Neutrophil (primary cell): ENCODE results near the gene SOWAHC.

Source experiments
- H3K27ac ChIP-seq: fragments of 200-600 bp; sonication (generic); 2 replicates; pipeline ENCODE4 v1.5.1; 2016; ENCODE audit warnings: mild to moderate bottlenecking, moderate library complexity
- H3K27me3 ChIP-seq: fragments of 200-600 bp; sonication (generic); 2 replicates; pipeline ENCODE4 v1.6.0; 2016; ENCODE audit warnings: mild to moderate bottlenecking
- H3K36me3 ChIP-seq: fragments of 200-600 bp; sonication (generic); 2 replicates; pipeline ENCODE4 v1.5.1; 2017
- H3K4me1 ChIP-seq, 2 experiments: fragments of 200-600 bp in 1 of 2; sonication (generic) in 1 of 2; 1 replicate in 1 of 2; 2 replicates in 1 of 2; pipeline versions ENCODE4 v1.5.1 to v1.6.1; 2013 to 2016; ENCODE audit warnings: low read depth in 1 of 2, low read length in 1 of 2, mild to moderate bottlenecking in 1 of 2, moderate library complexity in 1 of 2; ENCODE audit not compliant: control insufficient read depth in 1 of 2, insufficient read depth in 1 of 2
- H3K4me3 ChIP-seq, 2 experiments: fragments of 200-600 bp in 1 of 2; sonication (generic) in 1 of 2; 1 replicate in 1 of 2; 2 replicates in 1 of 2; pipeline ENCODE4 v1.5.1; 2013 to 2016; ENCODE audit warnings: low read depth in 1 of 2, low read length in 1 of 2, mild to moderate bottlenecking in 1 of 2, moderate library complexity in 1 of 2
- H3K9me3 ChIP-seq: fragments of 200-600 bp; sonication (generic); 2 replicates; pipeline ENCODE4 v1.5.1; 2016
- CTCF ChIP-seq: fragments of 200-600 bp; sonication (generic); IDR thresholded peaks from 2 replicates; pipeline ENCODE4 v1.5.1; 2016; ENCODE audit warnings: antibody characterized with exemption

SOWAHC gene

DNA sequence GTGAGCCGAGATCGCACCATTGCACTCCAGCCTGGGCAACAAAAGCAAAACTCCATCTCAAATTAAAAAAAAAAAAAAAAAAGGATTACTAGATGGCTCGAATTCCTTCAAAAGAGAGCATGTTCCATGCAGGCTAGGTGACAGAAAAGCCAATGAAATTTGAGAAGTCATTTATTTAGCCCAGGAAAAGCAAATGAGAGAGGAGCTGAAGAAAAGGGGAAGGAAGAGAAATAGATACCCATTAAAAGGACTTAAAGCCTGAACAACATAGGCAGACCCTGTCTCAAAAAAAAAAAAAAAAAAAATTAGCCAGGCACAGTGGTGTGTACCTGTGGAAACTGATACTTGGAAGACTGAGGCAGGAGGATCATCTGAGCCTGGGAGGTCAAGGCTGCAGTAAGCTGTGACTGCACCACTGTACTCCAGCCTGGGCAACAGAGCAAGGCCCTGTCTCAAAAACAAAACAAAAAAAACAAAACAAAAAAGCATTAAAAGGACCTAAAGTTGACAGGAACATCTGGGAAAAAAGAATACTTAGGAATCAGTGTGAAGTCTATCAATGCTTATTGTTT lies 11.5 kb upstream of the SOWAHC start:
- Histone ChIP-seq H3K4me1 (no peaks in the 10 kb centered on the region), H3K4me3 (no peak overlapping the region), H3K36me3 (no peaks in the 10 kb centered on the region), H3K9me3 (no peaks in the 10 kb centered on the region), H3K27ac (no peak overlapping the region), H3K27me3 (peaks cover 55% of the 10 kb centered on the region)
- TF ChIP-seq CTCF: no peak

DNA sequence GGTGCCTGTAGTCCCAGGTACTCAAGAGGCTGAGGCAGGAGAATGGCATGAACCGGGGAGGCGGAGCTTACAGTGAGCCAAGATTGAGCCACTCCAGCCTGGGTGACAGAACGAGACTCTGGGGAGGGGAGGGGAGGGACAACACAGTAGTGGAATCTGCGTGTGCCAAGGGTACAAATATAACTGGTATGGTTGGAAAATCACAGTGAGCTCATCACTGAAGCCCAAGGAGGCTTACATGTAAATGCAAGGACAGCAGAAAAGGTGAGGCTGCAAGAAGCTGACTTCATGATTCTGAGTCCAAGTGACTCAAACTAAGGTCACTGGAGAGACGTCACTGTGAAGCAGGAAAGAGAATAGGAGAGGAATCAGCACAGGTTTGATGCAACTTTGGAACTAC lies 9.6 kb upstream of the SOWAHC start:
- no peak overlapping the region for H3K27ac ChIP-seq
- no peak overlapping the region for H3K4me3 ChIP-seq
- H3K27me3 ChIP-seq: peaks cover 74% of the 10 kb centered on the region
- no peaks in the 10 kb centered on the region for H3K36me3 ChIP-seq
- H3K9me3 ChIP-seq: no peaks in the 10 kb centered on the region
- no peaks in the 10 kb centered on the region for H3K4me1 ChIP-seq
- no peak for TF ChIP-seq CTCF

DNA sequence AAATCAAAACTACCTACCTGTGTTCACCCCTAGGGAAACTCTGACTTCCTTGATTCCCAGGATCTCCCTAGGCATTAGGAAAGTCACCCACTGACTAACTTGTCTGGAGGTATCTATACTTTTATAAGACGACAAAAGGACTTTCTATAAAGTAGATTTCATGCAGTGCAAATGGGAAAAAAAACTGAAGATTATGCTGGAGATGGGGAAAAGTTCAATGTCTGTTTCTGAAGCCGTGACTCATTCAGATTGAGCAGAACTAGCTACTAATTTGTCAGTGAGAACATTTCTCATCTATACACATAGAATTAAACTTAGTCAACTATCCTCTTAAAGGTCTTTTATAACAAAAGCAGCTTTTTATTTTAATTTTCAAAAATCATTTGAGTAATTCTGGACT lies 6.4 kb upstream of the SOWAHC start:
- TF ChIP-seq CTCF: no peak
- no peaks in the 10 kb centered on the region for H3K36me3 ChIP-seq
- H3K27ac ChIP-seq: no peak overlapping the region
- H3K27me3 ChIP-seq: peaks cover 83% of the 10 kb centered on the region
- no peaks in the 10 kb centered on the region for H3K4me1 ChIP-seq
- H3K9me3 ChIP-seq: no peaks in the 10 kb centered on the region
- H3K4me3 ChIP-seq: no peak overlapping the region

- H3K27ac ChIP-seq: no peak overlapping the region
- H3K4me1 ChIP-seq: peaks cover 0 to 12% of the 10 kb centered on the region in 2 experiments
- H3K4me3 ChIP-seq: no peak overlapping the region
Measured at GRCh38 chr2:109609352-109610024, 4.7 kb upstream of the SOWAHC start.

DNA sequence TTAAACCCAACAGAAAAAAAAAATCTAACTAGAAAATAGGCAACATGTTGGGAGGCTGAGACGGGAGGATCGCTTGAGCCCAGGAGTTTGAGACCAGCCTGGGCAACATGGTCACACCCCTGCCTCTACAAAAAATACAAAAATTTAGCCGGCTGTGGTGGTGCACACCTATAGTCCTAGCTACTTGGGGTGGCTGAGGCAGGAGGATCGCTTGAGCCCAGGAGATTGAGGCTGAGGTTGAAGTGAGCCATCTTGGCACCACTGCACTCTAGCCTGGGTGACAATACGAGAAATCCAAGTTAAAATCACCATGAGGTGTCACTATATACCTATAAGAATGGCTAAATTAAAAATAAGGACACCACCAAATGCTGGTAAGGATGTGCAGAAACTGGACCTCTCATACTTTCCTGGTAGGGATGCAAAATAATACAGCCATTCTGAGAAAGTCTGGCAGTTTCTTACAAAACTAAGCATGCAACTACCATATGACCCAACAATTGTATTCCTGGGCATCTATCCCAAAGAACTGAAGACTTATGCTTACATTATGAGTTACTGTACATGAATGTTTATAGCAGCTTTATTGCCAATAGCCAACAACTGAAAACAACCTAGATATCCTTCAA lies 2.6 kb upstream of the SOWAHC start:
- Histone ChIP-seq H3K4me1 (peaks cover 0 to 16% of the 10 kb centered on the region in 2 experiments), H3K36me3 (no peaks in the 10 kb centered on the region), H3K27me3 (peaks cover 100% of the 10 kb centered on the region), H3K9me3 (no peaks in the 10 kb centered on the region), H3K4me3 (no peak overlapping the region), H3K27ac (no peak overlapping the region)
- TF ChIP-seq CTCF: no peak

More at GRCh38 chr2:109609352-109610024, 4.7 kb upstream of the SOWAHC start:
- Histone ChIP-seq H3K9me3 (no peaks in the 10 kb centered on the region), H3K36me3 (no peaks in the 10 kb centered on the region), H3K27me3 (peaks cover 99% of the 10 kb centered on the region)
- TF ChIP-seq CTCF: no peak
